NB4 (cell line): Measurements from ENCODE around the gene SPHK1.

Experiments
- CTCF ChIP-seq: IDR thresholded peaks from one replicate; pipeline ENCODE4 v1.5.1; 2012; ENCODE audit warnings: low read depth, low read length
- MAX ChIP-seq: IDR thresholded peaks from 2 replicates; pipeline ENCODE4 v1.6.1; 2011; ENCODE audit warnings: low read depth, low read length
- MYC ChIP-seq: IDR thresholded peaks from 2 replicates; pipeline ENCODE4 v1.6.1; 2011; ENCODE audit warnings: low read depth, low read length
- POLR2A ChIP-seq: IDR thresholded peaks from 2 replicates; pipeline ENCODE4 v1.6.1; 2011; ENCODE audit warnings: mild to moderate bottlenecking; ENCODE audit not compliant: insufficient read length; ENCODE audit errors: extremely low read depth

GRCh38 chr17:76365256-76365903 is 19.0 kb upstream of the SPHK1 start:
- TF ChIP-seq POLR2A (no peak), CTCF (no peak), MYC (no peak), MAX (no peak)
